Measurements from ENCODE around the gene FAH.

Gene FAH

DNA sequence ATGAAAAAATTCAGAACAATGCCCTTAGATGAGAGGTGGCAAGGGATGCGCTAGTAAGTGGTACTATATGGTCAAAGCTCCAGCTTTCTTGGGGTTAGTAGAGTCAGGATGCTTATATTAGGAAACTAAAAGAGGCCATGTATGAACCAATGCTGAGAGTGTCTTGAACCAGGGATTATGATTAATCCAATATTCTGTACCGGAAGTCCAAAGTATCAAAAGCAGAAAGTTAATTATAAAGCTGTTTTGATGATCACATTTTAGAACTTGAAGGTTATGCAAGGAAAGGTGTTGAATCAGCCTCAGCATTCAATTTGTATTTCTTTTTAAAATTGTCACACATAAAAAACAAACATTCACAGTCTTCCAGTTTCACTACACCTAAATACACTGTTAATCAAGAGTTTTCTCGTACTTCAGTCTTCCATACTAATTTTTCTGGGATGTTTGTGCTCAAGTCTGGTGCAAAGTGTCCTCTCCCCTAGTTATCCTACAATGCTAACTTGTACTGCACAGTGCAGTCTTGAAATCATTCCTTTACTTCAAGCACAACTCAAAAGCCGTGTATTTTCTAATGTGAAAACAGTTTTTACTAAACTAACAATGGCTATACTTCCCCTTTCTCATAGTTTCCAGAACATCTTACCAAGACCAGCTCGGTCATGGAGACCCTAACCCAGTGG lies 10.7 kb upstream of the FAH start:
- Histone ChIP-seq H3K9me3 (ENCODE audit: severe bottlenecking) (no peaks in the 10 kb centered on the region), H3K27ac (ENCODE audit: poor library complexity, severe bottlenecking) (no peak overlapping the region), H3K27me3 (ENCODE audit: insufficient read depth, poor library complexity, severe bottlenecking) (no peaks in the 10 kb centered on the region), H3K36me3 (ENCODE audit: low read depth) (peaks cover 13% of the 10 kb centered on the region), H3K4me3 (ENCODE audit: severe bottlenecking) (no peak overlapping the region), H3K4me1 (ENCODE audit: insufficient read depth, poor library complexity, severe bottlenecking) (peaks cover 9% of the 10 kb centered on the region)
- no peak for DNase-seq (ENCODE audit: low spot score)
- TF ChIP-seq, protein P1, sequence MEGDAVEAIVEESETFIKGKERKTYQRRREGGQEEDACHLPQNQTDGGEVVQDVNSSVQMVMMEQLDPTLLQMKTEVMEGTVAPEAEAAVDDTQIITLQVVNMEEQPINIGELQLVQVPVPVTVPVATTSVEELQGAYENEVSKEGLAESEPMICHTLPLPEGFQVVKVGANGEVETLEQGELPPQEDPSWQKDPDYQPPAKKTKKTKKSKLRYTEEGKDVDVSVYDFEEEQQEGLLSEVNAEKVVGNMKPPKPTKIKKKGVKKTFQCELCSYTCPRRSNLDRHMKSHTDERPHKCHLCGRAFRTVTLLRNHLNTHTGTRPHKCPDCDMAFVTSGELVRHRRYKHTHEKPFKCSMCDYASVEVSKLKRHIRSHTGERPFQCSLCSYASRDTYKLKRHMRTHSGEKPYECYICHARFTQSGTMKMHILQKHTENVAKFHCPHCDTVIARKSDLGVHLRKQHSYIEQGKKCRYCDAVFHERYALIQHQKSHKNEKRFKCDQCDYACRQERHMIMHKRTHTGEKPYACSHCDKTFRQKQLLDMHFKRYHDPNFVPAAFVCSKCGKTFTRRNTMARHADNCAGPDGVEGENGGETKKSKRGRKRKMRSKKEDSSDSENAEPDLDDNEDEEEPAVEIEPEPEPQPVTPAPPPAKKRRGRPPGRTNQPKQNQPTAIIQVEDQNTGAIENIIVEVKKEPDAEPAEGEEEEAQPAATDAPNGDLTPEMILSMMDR (IDR thresholded peaks at IDR 0.05; ENCODE audit: poor library complexity, severe bottlenecking), result no peak
- peak; percentile 69 for ATAC-seq (ENCODE audit: low read depth)

DNA sequence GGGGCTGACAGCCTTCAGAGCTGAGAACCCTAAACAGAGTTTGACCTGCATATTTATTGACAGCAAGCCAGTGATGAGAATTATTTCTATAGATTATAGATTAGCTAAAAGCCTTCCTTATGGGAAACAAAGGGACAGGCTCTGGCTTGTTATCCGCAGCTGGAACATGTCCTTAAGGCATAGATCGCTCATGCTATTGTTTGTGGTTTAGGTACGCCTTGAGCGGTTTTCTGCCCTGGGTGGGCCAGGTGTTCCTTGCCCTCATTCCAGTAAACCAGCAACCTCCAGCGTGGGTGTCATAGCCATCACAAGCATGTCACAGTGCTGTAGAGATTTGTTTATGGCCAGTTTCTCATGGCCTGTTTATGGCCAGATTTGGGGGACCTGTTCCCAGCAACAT lies 10.2 kb upstream of the FAH start:
- Histone ChIP-seq H3K4me1 (ENCODE audit: insufficient read depth, poor library complexity, severe bottlenecking) (peaks cover 9% of the 10 kb centered on the region), H3K9me3 (ENCODE audit: severe bottlenecking) (no peaks in the 10 kb centered on the region), H3K27ac (ENCODE audit: poor library complexity, severe bottlenecking) (no peak overlapping the region), H3K27me3 (ENCODE audit: insufficient read depth, poor library complexity, severe bottlenecking) (no peaks in the 10 kb centered on the region), H3K4me3 (ENCODE audit: severe bottlenecking) (no peak overlapping the region), H3K36me3 (ENCODE audit: low read depth) (peaks cover 9% of the 10 kb centered on the region)
- peak; percentile 49 for ATAC-seq (ENCODE audit: low read depth)
- TF ChIP-seq, protein P1 (IDR thresholded peaks at IDR 0.05; ENCODE audit: poor library complexity, severe bottlenecking), result no peak
- no peak for DNase-seq (ENCODE audit: low spot score)

DNA sequence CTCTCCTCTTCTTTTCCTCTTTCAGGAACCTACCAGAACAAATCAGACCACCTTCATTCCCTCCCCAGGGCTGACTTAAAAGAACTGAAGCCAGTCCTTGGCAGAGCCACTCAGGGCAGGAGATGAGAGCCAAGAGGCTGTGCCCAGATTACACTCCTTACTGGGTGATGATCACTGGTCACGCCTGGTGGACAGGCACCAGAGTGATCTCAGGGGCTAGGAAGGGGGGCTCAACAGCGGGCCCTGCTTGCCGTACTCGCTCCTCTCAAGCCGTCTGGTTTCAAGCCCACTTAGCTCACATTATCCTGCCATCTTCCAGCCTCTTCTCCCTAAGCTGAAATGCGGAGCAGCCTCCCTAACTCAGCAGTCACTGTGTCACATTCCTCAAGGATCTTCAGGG lies 1.7 kb upstream of the FAH start:
- TF ChIP-seq, protein P1 (IDR thresholded peaks at IDR 0.05; ENCODE audit: poor library complexity, severe bottlenecking), result no peak
- no peak overlapping the region for H3K27ac ChIP-seq (ENCODE audit: poor library complexity, severe bottlenecking)
- no peaks in the 10 kb centered on the region; the same call in 1 of the 2 replicates for H3K36me3 ChIP-seq (ENCODE audit: low read depth)
- DNase-seq (ENCODE audit: low spot score) (no peak), ATAC-seq (ENCODE audit: low read depth) (no peak)
- H3K4me3 ChIP-seq (ENCODE audit: severe bottlenecking), result no peak overlapping the region
- no peaks in the 10 kb centered on the region for H3K9me3 ChIP-seq (ENCODE audit: severe bottlenecking)
- H3K27me3 ChIP-seq (ENCODE audit: insufficient read depth, poor library complexity, severe bottlenecking), result no peaks in the 10 kb centered on the region
- no peaks in the 10 kb centered on the region for H3K4me1 ChIP-seq (ENCODE audit: insufficient read depth, poor library complexity, severe bottlenecking)

DNA sequence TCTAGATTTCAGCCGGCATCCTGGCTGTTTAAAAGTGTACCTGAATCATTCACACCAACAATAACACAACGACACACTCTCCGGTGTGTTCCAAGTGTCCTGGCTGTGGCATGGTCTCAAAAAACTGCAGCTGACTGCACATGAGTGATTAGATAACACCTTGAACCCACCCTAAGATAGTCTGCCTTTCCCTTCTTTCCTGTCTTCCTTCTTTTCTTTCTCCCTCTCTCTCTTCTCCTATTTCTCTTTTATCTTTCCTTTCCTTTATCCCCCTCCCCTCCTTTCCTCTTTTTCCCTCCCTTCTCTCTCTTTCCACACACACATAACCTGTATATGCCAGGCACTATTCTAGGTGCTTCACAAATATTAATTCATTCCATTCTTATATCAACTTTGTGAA lies 1.2 kb upstream of the FAH start:
- no peak overlapping the region for H3K27ac ChIP-seq (ENCODE audit: poor library complexity, severe bottlenecking)
- no peaks in the 10 kb centered on the region for H3K4me1 ChIP-seq (ENCODE audit: insufficient read depth, poor library complexity, severe bottlenecking)
- H3K27me3 ChIP-seq (ENCODE audit: insufficient read depth, poor library complexity, severe bottlenecking), result no peaks in the 10 kb centered on the region
- ATAC-seq (ENCODE audit: low read depth) (no peak), DNase-seq (ENCODE audit: low spot score) (no peak)
- H3K36me3 ChIP-seq (ENCODE audit: low read depth), result no peaks in the 10 kb centered on the region
- no peak overlapping the region for H3K4me3 ChIP-seq (ENCODE audit: severe bottlenecking)
- no peaks in the 10 kb centered on the region for H3K9me3 ChIP-seq (ENCODE audit: severe bottlenecking)
- TF ChIP-seq, protein P1 (IDR thresholded peaks at IDR 0.05; ENCODE audit: poor library complexity, severe bottlenecking), result no peak

DNA sequence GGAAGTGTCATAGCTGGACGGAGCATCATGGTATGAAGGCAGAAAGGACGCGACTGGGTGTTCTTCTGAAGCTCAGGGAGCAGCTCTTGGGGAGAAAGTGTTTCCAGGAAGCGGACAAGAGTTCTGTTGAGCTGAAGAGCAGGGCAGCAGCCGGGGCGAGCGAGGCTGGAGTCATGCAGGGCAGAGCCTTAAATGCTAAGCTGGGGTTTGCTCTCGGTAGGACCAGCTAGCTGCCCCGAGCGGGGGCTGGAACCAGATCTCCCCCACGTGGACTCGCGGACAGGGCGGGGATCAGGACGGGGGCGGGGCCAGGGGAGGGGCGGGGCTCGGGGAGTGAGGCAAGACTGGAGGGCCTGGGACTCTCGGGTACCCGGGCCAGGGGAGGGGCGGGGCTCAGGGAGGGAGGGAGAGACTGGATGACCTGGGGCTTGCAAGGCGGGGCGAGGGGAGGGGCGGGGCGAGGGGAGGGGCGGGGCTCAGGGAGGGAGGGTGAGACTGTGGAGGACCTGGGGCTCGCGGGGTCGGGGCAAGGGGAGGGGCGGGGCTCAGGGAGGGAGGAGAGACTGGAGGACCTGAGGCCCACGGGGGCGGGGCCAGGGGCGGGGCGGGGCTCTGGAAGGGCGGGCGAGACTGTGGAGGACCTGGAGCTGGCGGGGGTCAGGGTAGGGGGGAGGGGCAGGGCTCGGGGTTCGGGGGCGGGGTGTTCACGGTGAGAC lies 461 bp upstream of the FAH start:
- Histone ChIP-seq H3K27me3 (ENCODE audit: insufficient read depth, poor library complexity, severe bottlenecking) (no peaks in the 10 kb centered on the region), H3K27ac (ENCODE audit: poor library complexity, severe bottlenecking) (peak overlapping the region; percentile 18), H3K4me1 (ENCODE audit: insufficient read depth, poor library complexity, severe bottlenecking) (no peaks in the 10 kb centered on the region), H3K36me3 (ENCODE audit: low read depth) (no peaks in the 10 kb centered on the region), H3K4me3 (ENCODE audit: severe bottlenecking) (peak overlapping the region; percentile 70), H3K9me3 (ENCODE audit: severe bottlenecking) (no peaks in the 10 kb centered on the region)
- ATAC-seq (ENCODE audit: low read depth), result peak; percentile 79
- DNase-seq (ENCODE audit: low spot score), result peak; percentile 99
- TF ChIP-seq, protein P1 (IDR thresholded peaks at IDR 0.05; ENCODE audit: poor library complexity, severe bottlenecking), result no peak
